SU-DHL-6 (cell line): ENCODE data around the gene CDKN3.
"Not testable (repeated sequence)": the region's sequence is repeated elsewhere in the genome, so short reads cannot be mapped to it uniquely, and the experiment has no call there.

Experiments
- EZH2phosphoT487 ChIP-seq: fragments of 200-600 bp; sonication (generic), shearing (Covaris generic); conservative IDR thresholded peaks from 2 replicates; pipeline ENCODE4 v1.6.1; 2018; ENCODE audit warnings: mild to moderate bottlenecking, antibody characterized with exemption, low read length, moderate library complexity, mixed read lengths
- TF ChIP-seq, protein P1 (sequence below): fragments of 200-600 bp; sonication (generic); IDR thresholded peaks from one replicate; pipeline ENCODE4 v1.5.1; 2017; ENCODE audit warnings: antibody characterized with exemption, mild to moderate bottlenecking, low read length, moderate library complexity; ENCODE audit not compliant: insufficient read depth, poor library complexity, severe bottlenecking

DNA sequence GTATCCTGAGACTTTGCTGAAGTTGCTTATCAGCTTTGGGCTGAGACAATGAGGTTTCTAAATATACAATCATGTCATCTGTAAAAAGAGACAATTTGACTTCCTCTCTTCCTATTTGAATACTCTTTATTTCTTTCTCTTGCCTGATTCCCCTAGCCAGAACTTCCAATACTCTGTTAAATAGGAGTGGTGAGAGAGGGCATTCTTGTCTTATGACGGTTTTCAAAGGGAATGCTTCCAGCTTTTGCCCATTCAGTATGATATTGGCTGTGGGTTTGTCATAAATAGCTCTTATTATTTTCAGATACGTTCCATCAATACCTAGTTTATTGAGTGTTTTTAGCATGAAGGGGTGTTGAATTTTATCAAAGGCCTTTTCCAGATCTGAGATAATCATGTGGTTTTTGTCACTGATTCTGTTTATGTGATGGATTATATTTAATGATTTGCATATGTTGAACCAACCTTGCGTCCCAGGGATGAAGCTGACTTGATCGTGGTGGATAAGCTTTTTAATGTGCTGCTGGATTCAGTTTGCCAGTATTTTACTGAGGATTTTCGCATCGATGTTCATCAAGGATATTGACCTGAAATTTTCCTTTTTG lies 6.7 kb downstream of the CDKN3 start:
- TF ChIP-seq, protein P1, sequence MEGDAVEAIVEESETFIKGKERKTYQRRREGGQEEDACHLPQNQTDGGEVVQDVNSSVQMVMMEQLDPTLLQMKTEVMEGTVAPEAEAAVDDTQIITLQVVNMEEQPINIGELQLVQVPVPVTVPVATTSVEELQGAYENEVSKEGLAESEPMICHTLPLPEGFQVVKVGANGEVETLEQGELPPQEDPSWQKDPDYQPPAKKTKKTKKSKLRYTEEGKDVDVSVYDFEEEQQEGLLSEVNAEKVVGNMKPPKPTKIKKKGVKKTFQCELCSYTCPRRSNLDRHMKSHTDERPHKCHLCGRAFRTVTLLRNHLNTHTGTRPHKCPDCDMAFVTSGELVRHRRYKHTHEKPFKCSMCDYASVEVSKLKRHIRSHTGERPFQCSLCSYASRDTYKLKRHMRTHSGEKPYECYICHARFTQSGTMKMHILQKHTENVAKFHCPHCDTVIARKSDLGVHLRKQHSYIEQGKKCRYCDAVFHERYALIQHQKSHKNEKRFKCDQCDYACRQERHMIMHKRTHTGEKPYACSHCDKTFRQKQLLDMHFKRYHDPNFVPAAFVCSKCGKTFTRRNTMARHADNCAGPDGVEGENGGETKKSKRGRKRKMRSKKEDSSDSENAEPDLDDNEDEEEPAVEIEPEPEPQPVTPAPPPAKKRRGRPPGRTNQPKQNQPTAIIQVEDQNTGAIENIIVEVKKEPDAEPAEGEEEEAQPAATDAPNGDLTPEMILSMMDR: not testable (repeated sequence)
- TF ChIP-seq EZH2phosphoT487: not testable (repeated sequence)
